ENCODE data around the gene LRP11. TPM values are rescaled to one million over a fixed set of nuclear protein-coding genes. Genes with fewer than 3 reads are reported as not detected.

Gene LRP11
- total RNA-seq, 1 experiment from 2014 or later: 31.1 TPM

DNA sequence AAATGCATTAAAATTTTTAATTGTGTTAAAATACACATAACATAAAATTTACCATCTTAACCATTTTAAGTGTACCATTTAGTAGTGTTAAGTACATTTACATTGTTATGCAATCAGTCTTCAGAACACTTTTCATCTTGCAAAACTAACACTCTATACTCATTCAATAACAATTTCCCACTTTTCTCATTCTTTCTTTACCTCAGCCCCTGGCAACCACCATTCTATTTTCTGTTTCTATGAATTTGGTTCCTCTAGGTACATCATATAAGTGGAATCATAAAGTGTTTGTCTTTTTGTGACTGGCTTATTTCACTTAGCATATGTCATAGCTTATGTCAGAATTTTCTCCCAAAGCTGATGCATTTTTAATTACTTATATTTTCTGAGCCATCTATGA, 82.4 kb downstream of the LRP11 start:
- no peak for DNase-seq
- no peaks in the 10 kb centered on the region for H3K9me3 Mint-ChIP-seq (ENCODE audit: low read depth, unreplicated experiment)
- no peaks in the 10 kb centered on the region for H3K4me1 Mint-ChIP-seq (ENCODE audit: low read depth, unreplicated experiment)
- no peak for TF ChIP-seq CTCF (IDR thresholded peaks at IDR 0.05; ENCODE audit: unreplicated experiment)
- no peak overlapping the region for H3K4me3 Mint-ChIP-seq (ENCODE audit: low read depth, unreplicated experiment)
- no peaks in the 10 kb centered on the region for H3K36me3 Mint-ChIP-seq (ENCODE audit: insufficient read depth, unreplicated experiment)
- no peak overlapping the region for H3K27ac Mint-ChIP-seq (ENCODE audit: unreplicated experiment)
- BruUV-seq (replicated peaks): no TSS peak
- CTCF ChIA-PET: interaction anchor here (0.7 kb wide), 1 partner anchor 1834 kb away, joined by 6 read pairs; no protein-coding TSS in a partner anchor
- intact Hi-C loops (cut with micrococcal nuclease; ENCODE audit: unreplicated experiment): no loop called here
- H3K27me3 Mint-ChIP-seq (ENCODE audit: unreplicated experiment): no peaks in the 10 kb centered on the region

GRCh38 chr6:149779644-149779963, 84.6 kb downstream of the LRP11 start:
- DNase-seq: no peak
- no peak overlapping the region for H3K27ac Mint-ChIP-seq (ENCODE audit: unreplicated experiment)
- H3K9me3 Mint-ChIP-seq (ENCODE audit: low read depth, unreplicated experiment): no peaks in the 10 kb centered on the region
- CTCF ChIA-PET: no interaction called here
- H3K4me3 Mint-ChIP-seq (ENCODE audit: low read depth, unreplicated experiment): no peak overlapping the region
- peaks cover 4% of the 10 kb centered on the region for H3K36me3 Mint-ChIP-seq (ENCODE audit: insufficient read depth, unreplicated experiment)
- BruUV-seq (replicated peaks): no TSS peak
- no peaks in the 10 kb centered on the region for H3K4me1 Mint-ChIP-seq (ENCODE audit: low read depth, unreplicated experiment)
- no peaks in the 10 kb centered on the region for H3K27me3 Mint-ChIP-seq (ENCODE audit: unreplicated experiment)
- intact Hi-C loops (cut with micrococcal nuclease; ENCODE audit: unreplicated experiment): no loop called here
- no peak for TF ChIP-seq CTCF (IDR thresholded peaks at IDR 0.05; ENCODE audit: unreplicated experiment)

GRCh38 chr6:149777624-149778023, 86.5 kb downstream of the LRP11 start:
- H3K9me3 Mint-ChIP-seq (ENCODE audit: low read depth, unreplicated experiment): no peaks in the 10 kb centered on the region
- DNase-seq: no peak
- no peak overlapping the region for H3K4me3 Mint-ChIP-seq (ENCODE audit: low read depth, unreplicated experiment)
- H3K4me1 Mint-ChIP-seq (ENCODE audit: low read depth, unreplicated experiment): no peaks in the 10 kb centered on the region
- peaks cover 10% of the 10 kb centered on the region for H3K36me3 Mint-ChIP-seq (ENCODE audit: insufficient read depth, unreplicated experiment)
- CTCF ChIA-PET: no interaction called here
- TF ChIP-seq CTCF (IDR thresholded peaks at IDR 0.05; ENCODE audit: unreplicated experiment): no peak
- BruUV-seq (replicated peaks): no TSS peak
- intact Hi-C loops (cut with micrococcal nuclease; ENCODE audit: unreplicated experiment): no loop called here
- H3K27ac Mint-ChIP-seq (ENCODE audit: unreplicated experiment): no peak overlapping the region
- H3K27me3 Mint-ChIP-seq (ENCODE audit: unreplicated experiment): no peaks in the 10 kb centered on the region

DNA sequence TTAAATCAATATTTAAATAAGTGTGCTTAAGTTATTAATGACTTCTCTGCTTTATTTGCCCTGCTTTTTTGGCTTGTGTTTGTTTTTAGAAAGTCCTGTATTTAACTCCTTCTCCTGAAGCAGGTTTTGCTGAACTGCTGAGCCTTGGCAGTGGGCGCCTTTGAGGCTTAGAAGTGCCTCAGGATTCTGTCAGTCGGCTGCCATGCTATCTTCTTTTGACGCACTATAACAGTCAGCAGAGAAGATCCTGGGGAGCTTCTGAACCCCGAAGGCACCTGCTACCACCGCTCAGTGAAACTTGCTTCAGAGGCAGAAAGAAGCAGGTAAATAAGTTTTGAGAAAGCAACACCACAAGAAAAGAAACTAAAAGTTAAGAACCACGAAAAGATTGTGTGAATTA, 92.2 kb downstream of the LRP11 start:
- Mint-ChIP-seq H3K27me3 (ENCODE audit: unreplicated experiment) (no peaks in the 10 kb centered on the region), H3K27ac (ENCODE audit: unreplicated experiment) (no peak overlapping the region), H3K4me3 (ENCODE audit: low read depth, unreplicated experiment) (no peak overlapping the region), H3K4me1 (ENCODE audit: low read depth, unreplicated experiment) (peaks cover 5% of the 10 kb centered on the region), H3K9me3 (ENCODE audit: low read depth, unreplicated experiment) (no peaks in the 10 kb centered on the region), H3K36me3 (ENCODE audit: insufficient read depth, unreplicated experiment) (peaks cover 19% of the 10 kb centered on the region)
- no peak for DNase-seq
- no peak for TF ChIP-seq CTCF (IDR thresholded peaks at IDR 0.05; ENCODE audit: unreplicated experiment)
- no TSS peak for BruUV-seq (replicated peaks)
- CTCF ChIA-PET: no interaction called here
- intact Hi-C loops (cut with micrococcal nuclease; ENCODE audit: unreplicated experiment): no loop called here

GRCh38 chr6:149771185-149771584, 93.0 kb downstream of the LRP11 start:
- no peak overlapping the region for H3K27ac Mint-ChIP-seq (ENCODE audit: unreplicated experiment)
- CTCF ChIA-PET: no interaction called here
- H3K4me1 Mint-ChIP-seq (ENCODE audit: low read depth, unreplicated experiment): peaks cover 9% of the 10 kb centered on the region

More at GRCh38 chr6:149771185-149771584, 93.0 kb downstream of the LRP11 start:
- BruUV-seq (replicated peaks): no TSS peak
- no peak for TF ChIP-seq CTCF (IDR thresholded peaks at IDR 0.05; ENCODE audit: unreplicated experiment)
- H3K9me3 Mint-ChIP-seq (ENCODE audit: low read depth, unreplicated experiment): peaks cover 3% of the 10 kb centered on the region
- H3K4me3 Mint-ChIP-seq (ENCODE audit: low read depth, unreplicated experiment): no peak overlapping the region
- DNase-seq: no peak
- H3K27me3 Mint-ChIP-seq (ENCODE audit: unreplicated experiment): no peaks in the 10 kb centered on the region
- intact Hi-C loops (cut with micrococcal nuclease; ENCODE audit: unreplicated experiment): no loop called here
- H3K36me3 Mint-ChIP-seq (ENCODE audit: insufficient read depth, unreplicated experiment): peaks cover 24% of the 10 kb centered on the region
